ENCODE data around the gene NLN. TPM values are rescaled to one million over a fixed set of nuclear protein-coding genes. Genes with fewer than 3 reads are reported as not detected.
A peak's percentile ranks its signal among the peaks of the same experiment; 100 is the strongest.
"Not testable (repeated sequence)": the region's sequence is repeated elsewhere in the genome, so short reads cannot be mapped to it uniquely, and the experiment has no call there.

Gene NLN
- total RNA-seq, 1 donor from 2014 or later = 64.4 TPM

GRCh38 chr5:65803699-65804391 lies 81.8 kb downstream of the NLN start:
- FAIRE-seq = no peak
- no peak for DNase-seq (ENCODE audit: low spot score in 2 of 2)

GRCh38 chr5:65805089-65805488 lies 83.1 kb downstream of the NLN start:
- DNase-seq (ENCODE audit: low spot score in 2 of 2) = no peak
- no peak for FAIRE-seq

- not testable (repeated sequence) for FAIRE-seq; DNase-seq (ENCODE audit: low spot score in 2 of 2)
These were observed 85.5 kb downstream of the NLN start for GRCh38 chr5:65807494-65807893.

GRCh38 chr5:65808251-65808741 lies 86.3 kb downstream of the NLN start:
- no peak for FAIRE-seq
- DNase-seq (ENCODE audit: low spot score in 2 of 2) = no peak

GRCh38 chr5:65808818-65809217 lies 86.8 kb downstream of the NLN start:
- no peak for FAIRE-seq
- DNase-seq (ENCODE audit: low spot score in 2 of 2) = no peak

GRCh38 chr5:65809817-65810531 lies 88.0 kb downstream of the NLN start:
- peak in 1 of 2 donors; percentile 24 for DNase-seq (ENCODE audit: low spot score in 2 of 2)
- FAIRE-seq = peak; percentile 8

- no peak for DNase-seq (ENCODE audit: low spot score in 2 of 2)
- no peak for FAIRE-seq
These were observed 89.0 kb downstream of the NLN start for GRCh38 chr5:65811004-65811403.

GRCh38 chr5:65811885-65812284 lies 89.9 kb downstream of the NLN start:
- DNase-seq (ENCODE audit: low spot score in 2 of 2) = no peak
- no peak for FAIRE-seq

GRCh38 chr5:65812648-65813047 lies 90.6 kb downstream of the NLN start:
- DNase-seq (ENCODE audit: low spot score in 2 of 2) = no peak

GRCh38 chr5:65813174-65813573 lies 91.2 kb downstream of the NLN start:
- FAIRE-seq = no peak

More at GRCh38 chr5:65812648-65813047, 90.6 kb downstream of the NLN start:
- no peak for FAIRE-seq

GRCh38 chr5:65815161-65815560 lies 93.2 kb downstream of the NLN start:
- FAIRE-seq (no peak), DNase-seq (ENCODE audit: low spot score in 2 of 2) (no peak)

More at GRCh38 chr5:65813174-65813573, 91.2 kb downstream of the NLN start:
- DNase-seq (ENCODE audit: low spot score in 2 of 2) = no peak

- DNase-seq (ENCODE audit: low spot score in 2 of 2) (no peak), FAIRE-seq (no peak)
These were observed 94.7 kb downstream of the NLN start for GRCh38 chr5:65816729-65817128.

GRCh38 chr5:65817931-65818330 lies 95.9 kb downstream of the NLN start:
- no peak for FAIRE-seq

GRCh38 chr5:65818592-65818991 lies 96.6 kb downstream of the NLN start:
- FAIRE-seq = no peak
- DNase-seq (ENCODE audit: low spot score in 2 of 2) = no peak

More at GRCh38 chr5:65817931-65818330, 95.9 kb downstream of the NLN start:
- no peak for DNase-seq (ENCODE audit: low spot score in 2 of 2)

- no peak for FAIRE-seq
- DNase-seq (ENCODE audit: low spot score in 2 of 2) = no peak
These were observed 97.4 kb downstream of the NLN start for GRCh38 chr5:65819215-65819904.

- no peak for DNase-seq (ENCODE audit: low spot score in 2 of 2)
- FAIRE-seq = no peak
These were observed 97.9 kb downstream of the NLN start for GRCh38 chr5:65819905-65820240.

- FAIRE-seq (no peak), DNase-seq (ENCODE audit: low spot score in 2 of 2) (no peak)
These were observed 98.4 kb downstream of the NLN start for GRCh38 chr5:65820373-65820772.

- no peak for DNase-seq (ENCODE audit: low spot score in 2 of 2)
- FAIRE-seq = no peak
These were observed 100.0 kb downstream of the NLN start for GRCh38 chr5:65821966-65822365.

GRCh38 chr5:65822710-65823109 lies 100.7 kb downstream of the NLN start:
- no peak for FAIRE-seq
- no peak for DNase-seq (ENCODE audit: low spot score in 2 of 2)

GRCh38 chr5:65823204-65823603 lies 101.2 kb downstream of the NLN start:
- FAIRE-seq (no peak), DNase-seq (ENCODE audit: low spot score in 2 of 2) (no peak)

- no peak for FAIRE-seq
- no peak for DNase-seq (ENCODE audit: low spot score in 2 of 2)
These were observed 101.9 kb downstream of the NLN start for GRCh38 chr5:65823845-65824445.
